Astrocyte of the cerebellum (primary cell): ENCODE data around the gene ABCC1.

Experiments used
- DNase-seq: peaks from one replicate; pipeline ENCODE4 v3.0.0-alpha.2; 2011; ENCODE audit warnings: low read depth
- H3K4me3 ChIP-seq: 2 replicates; pipeline ENCODE4 v1.5.1; 2011; ENCODE audit warnings: mild to moderate bottlenecking, low read depth, low read length, moderate library complexity
- in situ Hi-C: cut with HindIII; loops from 2 replicates; pipeline ENCODE4 v1.10.0; 2017; ENCODE audit warnings: low sequenced_read_pairs
- TF ChIP-seq, protein P1 (sequence below): IDR thresholded peaks from 2 replicates; pipeline ENCODE4 v1.5.1; 2012; ENCODE audit warnings: low read length, low read depth, moderate library complexity, mild to moderate bottlenecking; ENCODE audit errors: missing control alignments

ABCC1 gene

DNA sequence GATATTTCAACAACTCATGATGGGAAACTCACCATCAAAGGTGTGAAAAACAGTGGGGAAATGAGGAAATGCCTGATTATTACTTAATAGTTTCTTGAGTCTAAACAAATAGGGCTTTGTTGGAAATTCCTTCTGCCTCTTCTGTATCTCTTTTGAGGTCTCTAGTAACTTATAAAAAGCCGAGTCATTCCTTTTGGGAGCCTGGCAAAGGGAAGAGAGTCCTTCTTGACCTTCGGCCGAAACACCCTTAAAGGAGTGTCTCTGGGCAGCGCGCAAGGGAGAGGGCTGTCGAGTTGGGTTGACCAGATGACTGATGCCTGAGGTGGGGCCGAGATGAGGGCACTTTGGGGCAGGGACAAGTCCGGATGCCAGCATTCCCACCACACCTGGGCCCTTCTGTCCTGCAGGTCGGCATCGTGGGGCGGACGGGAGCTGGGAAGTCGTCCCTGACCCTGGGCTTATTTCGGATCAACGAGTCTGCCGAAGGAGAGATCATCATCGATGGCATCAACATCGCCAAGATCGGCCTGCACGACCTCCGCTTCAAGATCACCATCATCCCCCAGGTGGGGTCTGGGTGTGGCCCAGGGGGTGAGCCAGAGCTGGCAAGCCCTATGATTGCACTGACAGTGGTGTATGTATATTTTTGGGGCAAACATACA lies 184.7 kb downstream of the ABCC1 start:
- in situ Hi-C loops: no loop called here
- TF ChIP-seq, protein P1, sequence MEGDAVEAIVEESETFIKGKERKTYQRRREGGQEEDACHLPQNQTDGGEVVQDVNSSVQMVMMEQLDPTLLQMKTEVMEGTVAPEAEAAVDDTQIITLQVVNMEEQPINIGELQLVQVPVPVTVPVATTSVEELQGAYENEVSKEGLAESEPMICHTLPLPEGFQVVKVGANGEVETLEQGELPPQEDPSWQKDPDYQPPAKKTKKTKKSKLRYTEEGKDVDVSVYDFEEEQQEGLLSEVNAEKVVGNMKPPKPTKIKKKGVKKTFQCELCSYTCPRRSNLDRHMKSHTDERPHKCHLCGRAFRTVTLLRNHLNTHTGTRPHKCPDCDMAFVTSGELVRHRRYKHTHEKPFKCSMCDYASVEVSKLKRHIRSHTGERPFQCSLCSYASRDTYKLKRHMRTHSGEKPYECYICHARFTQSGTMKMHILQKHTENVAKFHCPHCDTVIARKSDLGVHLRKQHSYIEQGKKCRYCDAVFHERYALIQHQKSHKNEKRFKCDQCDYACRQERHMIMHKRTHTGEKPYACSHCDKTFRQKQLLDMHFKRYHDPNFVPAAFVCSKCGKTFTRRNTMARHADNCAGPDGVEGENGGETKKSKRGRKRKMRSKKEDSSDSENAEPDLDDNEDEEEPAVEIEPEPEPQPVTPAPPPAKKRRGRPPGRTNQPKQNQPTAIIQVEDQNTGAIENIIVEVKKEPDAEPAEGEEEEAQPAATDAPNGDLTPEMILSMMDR: no peak
- no peak for DNase-seq
- H3K4me3 ChIP-seq: no peak overlapping the region

GRCh38 chr16:16136588-16136987 lies 187.2 kb downstream of the ABCC1 start:
- H3K4me3 ChIP-seq: no peak overlapping the region
- no peak for DNase-seq
- TF ChIP-seq, protein P1: no peak
- in situ Hi-C loops: no loop called here

GRCh38 chr16:16137110-16137509 lies 187.7 kb downstream of the ABCC1 start:
- in situ Hi-C loops: no loop called here
- DNase-seq: no peak
- TF ChIP-seq, protein P1: no peak
- H3K4me3 ChIP-seq: no peak overlapping the region

DNA sequence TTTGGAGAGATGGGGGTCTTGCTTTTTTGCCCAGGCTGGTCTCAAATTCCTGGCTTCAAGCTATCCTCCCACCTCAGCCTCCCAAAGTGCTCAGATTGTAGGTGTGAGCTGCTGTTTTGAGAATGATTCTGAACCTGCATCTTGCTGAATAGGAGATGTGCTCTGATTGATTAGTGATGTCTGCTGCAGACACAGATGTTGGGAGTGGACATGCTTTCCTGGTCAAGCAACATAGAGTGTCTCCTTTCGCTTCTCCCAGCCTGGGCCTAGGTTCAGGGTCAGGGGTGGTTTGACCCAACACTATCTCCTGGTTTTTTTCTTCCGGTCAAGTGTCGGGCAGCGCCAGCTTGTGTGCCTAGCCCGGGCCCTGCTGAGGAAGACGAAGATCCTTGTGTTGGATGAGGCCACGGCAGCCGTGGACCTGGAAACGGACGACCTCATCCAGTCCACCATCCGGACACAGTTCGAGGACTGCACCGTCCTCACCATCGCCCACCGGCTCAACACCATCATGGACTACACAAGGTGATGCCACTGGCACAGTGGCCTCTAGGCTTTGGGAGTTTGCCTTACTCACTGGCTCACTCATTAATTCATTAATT lies 188.7 kb downstream of the ABCC1 start:
- H3K4me3 ChIP-seq: no peak overlapping the region
- no peak for DNase-seq
- TF ChIP-seq, protein P1: no peak
- in situ Hi-C loops: no loop called here

GRCh38 chr16:16139061-16139460 lies 189.6 kb downstream of the ABCC1 start:
- in situ Hi-C loops: no loop called here
- H3K4me3 ChIP-seq: no peak overlapping the region
- TF ChIP-seq, protein P1: no peak
- DNase-seq: no peak

GRCh38 chr16:16139806-16140205 lies 190.4 kb downstream of the ABCC1 start:
- TF ChIP-seq, protein P1: no peak
- DNase-seq: no peak
- H3K4me3 ChIP-seq: no peak overlapping the region
- in situ Hi-C loops: loop anchor here (5.0 kb wide), 1 partner anchor 47 kb away; no protein-coding TSS in a partner anchor
